ENCODE results near the gene PSMB7.
A peak's percentile ranks its signal among the peaks of the same experiment; 100 is the strongest.

The PSMB7 gene

DNA sequence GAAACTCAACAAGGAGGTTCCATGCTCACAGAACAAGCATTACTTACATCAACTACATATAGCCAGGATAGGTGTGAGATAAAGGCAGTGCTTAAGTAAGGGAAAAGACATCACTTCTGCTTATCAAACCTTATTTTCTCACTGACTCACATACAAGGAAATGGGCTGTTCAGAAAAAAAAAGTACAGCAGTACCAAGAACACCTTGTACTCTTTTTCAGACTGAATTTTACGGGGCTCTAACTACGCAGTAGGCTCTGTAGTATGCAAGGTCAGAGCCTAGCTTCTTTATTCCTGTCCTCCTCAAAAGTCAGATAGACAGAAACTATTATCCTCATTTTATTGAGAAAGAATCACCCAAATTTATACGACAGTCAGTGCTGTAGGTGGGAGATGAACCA lies 5.8 kb downstream of the PSMB7 start:
- no peak for DNase-seq

DNA sequence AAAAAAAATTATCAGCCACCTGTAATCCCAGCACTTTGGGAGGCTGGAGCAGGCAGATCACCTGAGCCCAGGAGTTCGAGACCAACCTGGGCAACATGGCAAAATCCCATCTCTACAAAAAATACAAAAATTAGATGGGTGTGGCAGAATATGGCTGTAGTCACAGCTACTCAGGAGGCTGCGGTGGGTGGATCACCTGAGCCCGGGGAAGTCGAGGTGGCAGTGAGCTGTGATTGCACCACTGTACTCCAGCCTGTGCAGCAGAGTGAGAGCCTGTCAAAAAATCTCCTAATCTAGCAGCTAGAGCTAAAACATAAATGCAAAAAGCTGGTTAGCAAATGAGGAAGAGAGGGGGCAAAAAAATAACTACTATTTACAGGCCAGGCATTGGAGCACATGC lies 12.0 kb downstream of the PSMB7 start:
- no peak for DNase-seq

DNA sequence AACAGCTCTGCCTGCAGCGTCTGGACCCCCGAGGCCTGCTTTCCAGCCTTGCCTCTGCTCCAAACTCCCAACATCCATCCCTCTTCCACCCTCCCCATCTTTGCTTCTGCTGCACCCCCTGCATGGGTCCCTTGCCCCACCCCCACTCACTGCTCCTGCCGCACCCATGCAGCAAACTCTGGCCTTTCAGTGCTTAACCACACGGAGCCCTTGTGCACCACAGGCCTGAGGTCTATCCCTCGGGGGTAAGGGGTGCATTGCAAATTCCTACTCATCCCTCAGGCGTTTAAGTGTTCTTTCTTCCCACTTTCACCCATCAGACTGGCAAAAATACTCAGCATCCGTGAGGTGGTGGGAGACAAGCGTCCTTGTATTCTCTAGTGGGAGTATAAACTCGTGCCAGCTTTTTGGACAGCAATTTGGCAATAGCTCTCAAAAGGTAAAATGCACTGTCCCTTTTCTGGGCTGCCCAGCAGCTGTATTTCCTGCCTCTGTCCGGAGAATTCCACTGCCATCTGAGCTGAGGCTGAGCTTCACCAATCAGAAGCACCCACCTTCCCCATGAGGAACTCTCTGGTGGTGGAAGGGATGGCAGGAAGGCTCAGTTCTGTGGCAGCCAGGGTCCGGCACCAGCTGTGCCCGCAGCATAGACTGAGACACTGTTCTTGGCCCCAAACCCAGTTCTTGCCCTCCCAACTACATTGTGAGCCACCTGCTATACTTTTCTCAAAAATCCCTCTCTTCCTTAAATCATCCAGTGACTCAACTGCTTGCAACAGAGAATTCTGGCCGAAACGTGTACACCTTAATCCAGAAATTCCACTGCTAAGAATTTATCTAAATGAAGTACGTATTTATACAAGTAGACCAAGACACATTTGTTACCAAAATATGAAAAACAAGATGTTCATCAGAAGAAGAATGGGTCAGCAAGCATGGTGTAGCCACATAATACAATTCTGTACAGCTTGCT lies 15.0 kb downstream of the PSMB7 start:
- no peak for DNase-seq

DNA sequence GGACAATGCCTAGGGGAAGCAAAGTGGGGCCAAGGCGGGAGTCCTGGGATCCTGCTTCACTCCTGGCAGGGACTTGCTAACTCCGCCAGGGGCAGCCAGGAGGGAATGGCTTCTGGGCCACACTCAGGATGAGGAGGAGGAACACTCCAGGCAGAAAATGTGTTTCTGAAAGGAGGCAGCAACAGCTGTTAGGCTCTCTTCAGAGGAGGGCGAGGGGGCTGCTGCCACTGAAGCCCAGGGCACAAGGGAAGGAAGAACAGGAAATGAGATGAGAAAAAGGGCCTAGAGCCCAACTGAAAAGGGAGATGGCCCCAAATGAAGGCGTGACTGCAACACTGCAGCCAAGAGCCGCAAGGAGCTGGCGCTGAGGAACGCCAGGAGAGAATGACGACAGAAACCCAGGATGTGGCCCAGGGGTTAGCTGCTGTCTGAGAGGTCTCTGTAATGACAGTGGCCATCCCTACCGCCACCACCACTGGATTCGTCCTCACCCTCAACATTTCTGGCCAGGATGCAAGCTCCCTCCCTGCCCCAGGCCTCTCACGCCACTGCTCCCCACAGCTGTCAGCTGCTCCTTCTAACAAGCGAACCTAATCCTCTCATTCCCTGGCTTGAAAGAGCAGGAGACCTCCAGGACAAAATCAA lies 15.8 kb downstream of the PSMB7 start:
- no peak for DNase-seq

DNA sequence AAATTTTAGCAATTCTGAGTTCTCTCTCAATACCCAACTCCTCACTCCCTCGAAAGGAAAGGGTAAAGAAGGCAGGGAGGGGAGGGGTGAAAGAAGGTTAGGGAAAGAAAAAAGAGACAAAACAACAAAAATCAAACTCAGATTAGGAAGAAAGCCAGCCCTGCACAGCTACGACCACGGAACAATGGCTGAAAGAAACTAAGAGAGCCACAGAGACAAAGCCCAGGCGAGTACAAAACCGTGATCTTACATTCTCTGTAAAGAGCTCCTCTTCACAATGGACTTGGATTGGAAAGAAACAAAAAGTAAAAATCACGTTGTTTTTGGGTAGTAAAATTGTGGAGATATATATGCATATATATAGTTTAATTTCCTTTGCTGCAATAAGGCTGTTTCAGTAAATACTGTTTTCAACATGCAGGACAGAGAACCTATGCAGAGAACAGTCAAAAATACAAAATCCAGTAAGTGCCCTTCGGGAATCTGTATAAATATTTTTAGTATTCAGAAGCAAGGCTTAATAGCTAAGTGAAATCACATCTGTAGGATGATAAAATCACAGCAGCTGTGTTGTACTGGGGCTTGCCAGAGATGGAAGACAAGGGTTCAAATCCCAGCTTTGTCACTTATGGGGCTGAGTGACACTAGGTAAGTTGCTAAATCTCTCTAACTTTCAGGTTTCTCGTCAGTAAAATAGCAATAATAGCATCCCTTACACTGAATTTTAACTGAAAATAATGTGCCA lies 16.9 kb downstream of the PSMB7 start:
- no peak for DNase-seq

DNA sequence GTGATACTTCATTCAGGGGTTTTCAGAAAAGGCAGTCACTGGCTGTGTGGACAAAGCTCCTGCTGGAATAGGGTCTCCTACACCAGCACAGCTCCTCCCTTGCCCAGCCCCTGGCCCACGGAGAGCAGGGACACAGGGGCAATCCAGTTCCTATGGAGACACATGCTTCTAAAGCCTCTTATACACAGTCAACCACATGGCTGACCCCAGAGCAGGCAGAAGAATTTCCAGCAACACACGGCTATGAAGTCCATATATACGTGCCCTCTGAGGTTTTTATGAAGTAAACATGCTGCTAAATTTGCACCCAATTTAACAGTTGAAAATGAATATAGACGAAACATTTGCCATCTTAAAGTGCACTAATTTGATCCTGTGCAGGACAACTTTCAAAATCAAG lies 19.4 kb downstream of the PSMB7 start:
- DNase-seq: no peak

DNA sequence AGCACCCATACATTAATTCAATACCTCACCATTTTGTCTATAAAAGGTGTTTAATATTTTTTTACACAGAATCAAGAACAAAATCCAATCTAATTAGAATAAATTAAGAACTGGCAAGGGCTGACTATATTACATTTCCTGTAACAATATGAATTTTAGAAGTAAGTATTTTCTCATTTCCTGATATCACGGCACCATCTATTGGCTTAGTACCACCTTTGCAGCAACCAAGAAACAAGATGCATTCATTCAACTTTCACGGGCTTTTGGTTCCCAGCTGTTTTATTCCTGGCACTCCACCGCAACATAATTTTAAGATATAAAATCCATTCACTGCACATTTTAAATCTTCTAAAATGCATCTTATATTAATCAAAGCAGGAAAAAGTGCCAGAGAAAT lies 20.6 kb downstream of the PSMB7 start:
- DNase-seq: no peak

DNA sequence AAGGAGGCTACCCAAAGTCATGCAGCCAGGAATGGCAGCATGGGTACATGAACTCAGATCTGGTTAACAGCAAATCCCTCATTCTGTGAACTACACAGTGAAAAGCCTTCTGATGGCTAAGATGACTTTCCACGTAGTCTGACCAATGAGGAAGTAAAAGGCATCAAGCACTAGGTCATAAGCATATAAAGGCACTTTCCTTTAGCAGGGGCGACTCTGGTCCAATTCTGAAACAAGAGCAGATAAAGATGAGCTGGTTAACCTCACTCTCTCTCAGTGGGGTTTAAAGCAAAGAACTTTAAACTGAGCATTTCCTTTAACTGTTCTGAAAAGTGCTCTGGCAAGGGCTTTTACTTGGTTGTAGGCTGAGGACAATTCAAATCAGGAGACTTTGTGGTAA lies 21.1 kb downstream of the PSMB7 start:
- DNase-seq: no peak

DNA sequence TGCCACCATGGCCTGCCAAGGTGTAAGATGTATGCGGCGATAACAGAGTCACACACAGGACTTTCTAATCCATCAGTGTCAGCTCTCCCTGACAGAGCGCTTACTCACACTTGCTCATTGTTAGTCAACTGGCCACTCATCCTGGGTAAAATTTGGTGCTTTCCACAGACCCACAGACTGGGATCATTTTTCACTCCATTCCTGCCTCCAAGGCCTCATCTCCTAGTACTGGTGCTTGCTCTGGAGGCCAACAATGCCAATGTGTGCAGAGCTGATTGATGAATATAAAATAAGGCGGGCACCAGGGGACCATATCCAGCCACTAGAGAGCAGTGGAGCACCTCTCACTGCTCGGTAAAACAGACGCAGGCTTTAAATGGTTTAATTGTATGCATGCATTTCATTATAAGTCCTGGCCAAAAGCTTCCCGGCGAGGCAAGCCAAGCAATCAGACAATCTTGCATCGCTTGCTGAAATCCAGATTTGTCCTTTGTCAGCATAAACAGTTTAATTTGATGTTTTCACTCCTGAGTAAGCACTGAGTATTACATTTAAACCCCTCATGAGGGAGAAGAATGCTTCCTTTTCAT lies 22.3 kb downstream of the PSMB7 start:
- DNase-seq: peak; percentile 66

DNA sequence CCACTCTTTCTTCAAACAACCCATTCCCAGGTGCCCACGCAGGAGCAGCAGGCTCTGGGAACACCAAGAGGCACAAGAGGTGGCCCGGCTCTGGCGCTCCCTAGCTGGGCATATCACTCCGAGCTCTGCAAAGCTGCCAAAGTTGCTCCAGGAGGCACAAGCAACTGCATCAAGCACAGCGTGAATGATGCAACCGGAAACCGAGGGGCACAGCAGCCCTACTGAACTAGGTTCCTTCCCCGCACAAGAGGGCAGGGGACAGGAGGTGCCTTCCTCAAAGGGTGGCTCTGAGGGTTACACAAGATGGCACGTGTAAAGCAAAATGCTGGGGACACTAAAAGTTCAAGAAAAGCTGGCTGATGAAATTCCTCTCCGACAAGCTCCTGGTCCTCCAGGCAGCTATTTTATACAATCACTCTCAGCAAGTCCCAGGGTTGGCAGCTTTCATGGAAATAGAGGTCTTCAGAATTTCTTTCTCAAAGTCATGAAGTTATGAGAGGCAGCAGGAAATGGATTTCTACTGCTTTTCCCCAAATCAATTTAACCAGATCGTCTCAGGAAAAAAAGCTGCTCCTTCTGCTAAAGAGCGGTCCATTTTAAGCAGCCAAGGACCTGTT lies 22.9 kb downstream of the PSMB7 start:
- DNase-seq: no peak

DNA sequence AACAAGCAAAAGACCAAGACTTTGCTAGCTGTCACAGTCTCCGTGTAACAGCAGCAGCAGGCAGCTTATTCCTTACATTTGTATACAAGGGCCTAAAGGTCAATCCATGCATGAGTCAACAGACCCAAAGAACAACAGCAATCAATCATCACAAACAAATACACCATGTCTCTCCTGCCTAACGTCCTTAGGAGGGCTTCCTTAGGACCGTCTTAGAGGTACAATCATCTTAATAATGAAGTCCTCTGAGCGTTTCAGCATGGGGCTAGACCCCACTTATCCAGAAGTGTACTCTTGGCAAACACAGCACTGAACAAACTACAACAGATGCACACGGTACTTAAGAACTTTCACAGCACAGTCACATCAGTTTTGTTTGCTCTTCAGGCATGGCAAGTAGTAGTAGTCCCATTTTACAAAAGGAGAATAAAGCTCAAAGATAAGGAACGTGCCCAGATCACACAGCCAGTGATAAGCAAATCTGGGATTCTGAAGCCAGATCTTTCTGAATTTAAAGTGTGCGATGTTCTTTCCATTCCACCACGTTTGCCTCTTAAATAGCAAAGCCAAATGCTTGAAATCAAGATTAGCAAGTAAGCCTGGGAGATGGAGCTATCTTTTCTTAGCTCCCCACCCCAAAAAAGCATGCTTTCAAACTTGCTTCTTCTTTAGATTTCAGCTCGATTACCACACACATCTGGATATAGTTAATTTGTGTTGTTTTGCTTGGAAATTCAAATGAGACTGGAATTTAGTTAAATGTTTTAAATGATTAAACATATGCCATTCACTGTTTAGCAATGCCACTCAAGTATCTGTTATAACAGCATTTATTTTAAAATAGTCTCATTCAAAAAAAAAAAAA lies 24.2 kb downstream of the PSMB7 start:
- DNase-seq: no peak

DNA sequence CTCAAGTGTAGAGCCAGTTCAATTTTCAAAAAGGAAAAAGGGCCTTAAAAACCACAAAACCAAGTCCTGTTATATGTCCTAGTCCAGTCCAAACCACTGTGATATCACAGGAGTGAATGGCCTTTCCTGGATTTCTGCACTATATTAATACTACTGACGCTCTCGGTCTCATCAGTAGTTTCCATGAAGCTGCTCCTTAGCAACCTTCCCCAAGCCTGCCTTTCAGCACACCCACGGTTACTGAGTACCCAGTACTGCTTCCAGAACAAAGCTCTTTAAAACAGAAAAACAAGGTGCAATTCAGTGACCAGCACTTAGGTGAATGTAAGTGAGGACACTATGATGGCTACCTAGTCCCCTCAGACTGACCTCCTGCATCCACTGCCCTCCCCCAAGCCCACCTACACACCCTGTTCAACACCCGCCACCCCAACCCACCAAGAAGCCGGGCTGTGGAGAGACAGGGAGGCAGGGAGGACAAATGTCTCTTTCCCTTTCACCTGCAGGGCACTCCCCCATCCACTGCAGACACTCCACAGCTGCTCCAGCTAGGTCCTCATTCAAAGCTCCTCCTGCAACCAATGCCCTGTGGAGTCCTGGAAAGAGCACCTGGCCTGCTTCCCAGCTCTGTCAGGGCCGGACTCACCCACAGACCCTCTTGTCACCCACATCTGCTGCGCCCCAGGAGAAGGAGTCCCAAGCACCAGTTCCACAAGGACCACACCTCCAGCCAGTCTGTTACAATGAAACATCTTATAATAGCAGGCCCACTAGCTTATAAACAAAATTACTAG lies 25.9 kb downstream of the PSMB7 start:
- no peak for DNase-seq

DNA sequence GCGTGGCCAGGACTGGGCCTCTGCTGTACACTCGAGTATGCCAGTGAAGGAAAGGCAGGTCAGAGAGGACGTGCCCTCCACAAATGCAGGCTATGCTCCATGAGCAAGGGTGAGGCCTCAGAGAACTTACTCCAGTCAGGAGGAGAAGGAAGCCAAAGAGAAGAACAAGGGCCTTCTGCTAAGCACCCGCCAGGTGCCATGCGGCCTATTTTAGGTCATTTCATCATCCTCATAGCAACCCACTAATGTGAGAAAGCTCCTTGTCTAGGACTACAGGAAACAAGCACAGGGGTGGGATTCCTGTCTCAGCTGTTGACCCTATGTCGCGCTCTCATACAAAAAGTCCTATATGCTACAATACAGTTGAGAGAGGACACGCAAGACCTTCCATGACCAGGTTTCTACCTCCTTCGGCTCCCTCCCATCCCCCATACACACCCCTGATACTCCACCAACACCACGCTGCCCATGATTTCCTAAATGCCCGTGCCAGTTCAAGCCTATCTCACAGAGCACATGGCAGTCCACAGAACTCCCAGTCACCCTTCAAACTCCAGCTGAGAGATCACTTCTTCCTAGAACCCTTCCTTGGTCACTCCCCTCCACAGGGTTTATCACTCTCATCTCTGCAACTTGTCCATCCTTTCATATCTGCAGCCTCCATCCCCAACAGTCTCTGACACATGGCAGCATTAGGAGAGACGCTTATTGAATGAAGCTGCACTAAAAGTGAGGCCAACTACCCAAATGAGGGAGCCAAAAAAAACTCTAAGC lies 26.8 kb downstream of the PSMB7 start:
- DNase-seq: no peak

DNA sequence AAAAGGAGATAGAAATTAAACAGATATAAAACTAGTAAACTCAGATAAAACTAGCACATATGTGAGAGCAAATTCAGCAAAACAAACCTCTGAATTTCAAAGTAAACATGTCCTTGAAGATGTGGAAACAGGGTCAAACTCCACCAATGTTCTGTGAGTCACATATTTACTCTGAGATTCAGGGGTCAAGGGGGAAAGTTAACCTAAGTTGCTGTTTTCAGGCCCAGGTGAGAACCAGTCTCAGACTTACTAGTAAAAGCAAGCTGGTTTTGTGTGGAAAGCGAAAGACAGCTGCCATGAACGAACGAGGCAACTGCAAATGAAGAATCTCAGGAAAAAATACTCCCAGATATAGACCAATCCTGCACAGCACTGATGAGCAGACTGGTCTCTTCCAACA lies 29.0 kb downstream of the PSMB7 start:
- no peak for DNase-seq

DNA sequence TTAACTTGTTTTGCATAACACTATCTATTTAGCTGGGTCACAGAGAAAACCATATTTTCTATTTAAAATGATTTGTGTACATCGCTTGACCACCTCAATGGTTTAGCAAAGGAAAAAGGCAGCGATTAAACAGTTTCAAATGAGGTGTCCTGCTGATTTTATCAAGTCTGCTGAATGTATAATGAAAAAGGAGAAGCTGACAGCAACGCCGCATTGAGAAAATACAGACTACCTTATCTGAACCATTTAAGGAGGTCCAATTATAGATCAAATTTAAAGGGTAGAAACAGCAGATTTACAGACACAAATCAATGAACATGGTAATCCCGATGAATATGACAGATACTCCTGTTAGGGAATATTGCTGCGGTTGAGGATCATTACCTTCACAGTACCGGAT lies 29.6 kb downstream of the PSMB7 start:
- DNase-seq: no peak

DNA sequence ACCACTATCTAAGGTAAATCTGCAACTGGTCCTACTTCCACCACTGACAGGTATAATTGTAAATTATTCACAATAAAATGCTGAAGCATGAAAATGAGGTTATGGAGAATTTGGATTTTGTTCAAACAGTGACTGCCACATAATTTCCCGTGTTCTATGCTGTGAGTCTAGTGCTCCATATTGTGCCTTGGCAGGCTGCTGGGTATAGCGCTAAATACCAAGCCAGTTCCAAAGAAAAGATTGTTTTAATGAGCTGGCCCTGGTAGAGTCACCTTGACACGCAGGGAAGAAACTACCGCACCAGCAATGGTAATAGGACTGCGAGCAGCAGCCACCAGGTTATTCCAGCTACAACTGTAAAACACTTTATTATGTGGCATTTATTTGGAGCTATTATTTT lies 30.4 kb downstream of the PSMB7 start:
- no peak for DNase-seq

DNA sequence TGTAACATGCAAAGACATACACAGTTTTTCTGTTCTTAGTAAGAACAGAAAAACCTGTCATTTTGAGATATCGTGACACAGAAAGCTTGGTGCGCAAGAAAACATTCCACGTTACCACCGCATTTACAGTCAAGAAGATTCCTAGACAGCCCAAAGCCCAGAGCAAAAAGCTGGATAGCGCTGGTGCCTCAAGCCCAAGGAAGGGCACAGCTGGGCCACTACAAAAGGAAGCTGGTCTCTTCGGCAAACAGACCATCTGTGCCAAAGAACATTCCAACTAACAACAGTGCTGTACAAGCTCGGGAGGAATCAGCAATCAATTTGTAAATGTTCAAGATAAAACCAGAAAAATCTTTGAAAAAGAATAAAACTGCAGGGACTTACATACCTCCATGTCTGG lies 31.0 kb downstream of the PSMB7 start:
- DNase-seq: no peak

DNA sequence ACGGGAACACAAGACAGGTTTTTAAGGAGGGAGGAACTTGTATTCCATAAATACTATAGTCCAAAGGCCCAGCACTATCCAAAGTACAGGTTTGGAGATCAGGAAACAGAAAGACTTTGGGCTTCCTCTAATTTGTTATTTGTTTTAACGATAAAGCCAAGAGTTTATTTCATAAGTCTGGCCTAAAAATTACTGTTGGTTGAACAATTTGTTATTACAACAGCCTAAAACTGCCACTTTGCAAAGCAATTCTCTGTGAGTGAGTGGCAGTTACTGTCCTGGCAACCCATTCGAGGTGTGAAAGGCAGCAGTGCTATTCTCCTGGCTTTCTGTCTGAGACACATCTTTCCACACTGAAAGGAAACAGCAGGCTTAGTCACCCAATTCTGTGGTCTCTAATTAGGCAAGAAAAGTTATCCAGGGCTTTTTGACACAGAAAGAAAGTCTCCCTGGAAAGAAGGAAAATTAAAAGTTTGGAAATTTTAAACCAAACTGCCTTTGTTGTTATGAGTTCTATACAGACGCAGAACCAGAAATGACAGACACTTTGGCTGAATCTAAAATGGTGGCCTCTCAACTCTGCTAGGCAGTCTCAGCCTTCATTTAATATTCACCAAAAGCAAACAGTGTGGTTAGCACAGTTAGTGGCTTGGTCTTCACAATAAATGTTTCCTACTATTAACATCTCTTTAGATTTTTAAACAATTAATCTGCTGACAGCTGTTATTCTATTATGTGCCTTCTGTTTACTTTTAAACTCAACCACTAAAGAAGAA lies 33.9 kb downstream of the PSMB7 start:
- no peak for DNase-seq
